Measurements from ENCODE around the gene NOD2.

NOD2 gene

GRCh38 chr16:50778284-50779163 lies 85.1 kb downstream of the NOD2 start:
- DNase-seq (ENCODE audit: low read depth in 2 of 2, low spot score in 1 of 2) = no peak

DNA sequence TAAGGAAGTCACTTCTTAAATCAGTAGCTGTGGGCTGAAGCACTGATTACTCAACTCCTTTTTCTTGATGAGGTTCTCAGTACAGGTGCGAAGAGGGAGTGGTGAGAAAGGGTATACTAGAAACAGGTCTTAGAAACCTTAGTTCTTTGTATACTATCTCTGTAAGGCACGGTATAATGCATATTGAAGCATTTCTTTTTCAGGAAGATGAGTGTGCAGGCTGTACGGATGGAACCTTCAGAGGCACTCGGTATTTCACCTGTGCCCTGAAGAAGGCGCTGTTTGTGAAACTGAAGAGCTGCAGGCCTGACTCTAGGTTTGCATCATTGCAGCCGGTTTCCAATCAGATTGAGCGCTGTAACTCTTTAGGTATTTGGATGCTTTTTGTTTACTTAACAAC lies 87.6 kb downstream of the NOD2 start:
- DNase-seq (ENCODE audit: low read depth in 2 of 2, low spot score in 1 of 2) = no peak

- no peak for DNase-seq (ENCODE audit: low read depth in 2 of 2, low spot score in 1 of 2)
Measured at GRCh38 chr16:50781518-50781917, 88.1 kb downstream of the NOD2 start.

Data from stimulated activated CD8-positive, alpha-beta memory T cell treated with anti-CD3 and anti-CD28 coated beads, Interleukin-4, amount 100 ng/mL, for 1 hour (primary cell).